Measurements from ENCODE around the gene HPS6. TPM values are rescaled to one million over a fixed set of nuclear protein-coding genes. Genes with fewer than 3 reads are reported as not detected.

The HPS6 gene
- total RNA-seq, 1 donor from 2014 or later: 23.0 TPM

Small RNAs within 50 kb of the gene (small RNA-seq; reads per million reads assigned to genes)
- not detected for gene AL500527.1 (ENCODE audit: low replicate concordance)
- gene AL500527.2 (ENCODE audit: low replicate concordance): not detected

Other genes starting within 250 kb of the HPS6 start
- 191 TPM for gene OGA, start 246.9 kb upstream of the HPS6 start, total RNA-seq
- gene KCNIP2, start 221.5 kb upstream of the HPS6 start, total RNA-seq: 0.92 TPM
- 20.0 TPM for gene ARMH3, start 9.2 kb upstream of the HPS6 start, total RNA-seq
- gene LDB1, start 55.0 kb downstream of the HPS6 start, total RNA-seq: 54.0 TPM
- gene PPRC1, start 67.7 kb downstream of the HPS6 start, total RNA-seq: 14.6 TPM
- 51.1 TPM for gene NOLC1, start 87.0 kb downstream of the HPS6 start, total RNA-seq
- not detected for gene ELOVL3, start 160.9 kb downstream of the HPS6 start, total RNA-seq
- 3.2 TPM for gene PITX3, start 176.2 kb downstream of the HPS6 start, total RNA-seq
- 37.4 TPM for gene GBF1, start 180.2 kb downstream of the HPS6 start, total RNA-seq